Glutamatergic neuron (in vitro differentiated cells): ENCODE measurements around the gene ARHGEF39. TPM values are rescaled to one million over a fixed set of nuclear protein-coding genes. Genes with fewer than 3 reads are reported as not detected.
"Not testable (repeated sequence)": the region's sequence is repeated elsewhere in the genome, so short reads cannot be mapped to it uniquely, and the experiment has no call there.

Experiments used
- DNase-seq: peaks from one replicate; pipeline ENCODE4 v3.0.0; 2022
- H3K27ac Mint-ChIP-seq: one replicate; pipeline ENCODE4 v1.8.0; 2020; ENCODE audit warnings: mild to moderate bottlenecking, mixed read lengths, inconsistent platforms; ENCODE audit not compliant: unreplicated experiment
- H3K27me3 Mint-ChIP-seq: one replicate; pipeline ENCODE4 v1.8.0; 2020; ENCODE audit warnings: mild to moderate bottlenecking, moderate library complexity, mixed read lengths, inconsistent platforms; ENCODE audit not compliant: unreplicated experiment
- H3K36me3 Mint-ChIP-seq: one replicate; pipeline ENCODE4 v1.8.0; 2020; ENCODE audit warnings: mild to moderate bottlenecking, mixed read lengths, inconsistent platforms; ENCODE audit not compliant: unreplicated experiment
- H3K4me1 Mint-ChIP-seq: one replicate; pipeline ENCODE4 v1.8.0; 2020; ENCODE audit warnings: mild to moderate bottlenecking, low read depth, mixed read lengths, inconsistent platforms; ENCODE audit not compliant: unreplicated experiment
- H3K4me3 Mint-ChIP-seq: one replicate; pipeline ENCODE4 v1.8.0; 2020; ENCODE audit warnings: mild to moderate bottlenecking, mixed read lengths, inconsistent platforms; ENCODE audit not compliant: unreplicated experiment
- H3K9me3 Mint-ChIP-seq: one replicate; pipeline ENCODE4 v1.8.0; 2020; ENCODE audit warnings: mild to moderate bottlenecking, moderate library complexity, mixed read lengths, inconsistent platforms; ENCODE audit not compliant: unreplicated experiment
- CTCF ChIP-seq: fragments of 200-600 bp; sonication (generic); IDR thresholded peaks from one replicate; pipeline ENCODE4 v1.5.0; 2021; ENCODE audit not compliant: partially characterized antibody, unreplicated experiment
- total RNA-seq: library from RNA; stranded (reverse); fragmentation: NEBNext Ultra II Directional; extraction: Animal tissue kit (Norgen Biotek cat#: 25700); gene quantifications from one replicate; pipeline ENCODE4 v1.2.1, GENCODE V29; 2021; ENCODE audit not compliant: unreplicated experiment

The ARHGEF39 gene
- total RNA-seq, 1 donor from 2014 or later: 2.6 TPM

DNA sequence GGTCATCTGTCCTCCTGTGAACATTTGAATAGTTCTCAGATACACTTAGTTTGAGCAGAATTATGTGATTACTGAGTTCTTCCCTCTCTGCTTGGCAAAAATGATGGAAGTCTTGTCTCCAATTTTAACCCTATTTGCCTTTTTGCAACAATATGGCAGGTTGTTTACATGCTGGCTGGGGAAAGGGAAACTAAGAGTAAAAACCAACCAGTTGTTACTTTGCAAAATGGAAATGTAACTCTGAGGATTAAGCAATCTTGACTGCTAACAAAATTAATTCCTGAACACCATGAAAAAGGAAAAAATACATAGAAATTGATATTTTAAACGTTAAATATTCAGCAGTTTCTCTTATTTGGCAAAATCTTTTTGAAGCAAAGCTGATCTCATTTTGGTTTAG is 25.4 kb downstream of the ARHGEF39 start:
- TF ChIP-seq CTCF: no peak
- no peak overlapping the region for H3K27ac Mint-ChIP-seq
- peaks cover 2% of the 10 kb centered on the region for H3K9me3 Mint-ChIP-seq
- H3K4me1 Mint-ChIP-seq: peaks cover 2% of the 10 kb centered on the region
- H3K36me3 Mint-ChIP-seq: peaks cover 19% of the 10 kb centered on the region
- DNase-seq: no peak
- no peak overlapping the region for H3K4me3 Mint-ChIP-seq
- no peaks in the 10 kb centered on the region for H3K27me3 Mint-ChIP-seq

GRCh38 chr9:35639225-35639624 is 25.8 kb downstream of the ARHGEF39 start:
- not testable (repeated sequence) for H3K4me3 Mint-ChIP-seq, DNase-seq, H3K9me3 Mint-ChIP-seq, H3K27ac Mint-ChIP-seq, H3K27me3 Mint-ChIP-seq, H3K4me1 Mint-ChIP-seq
- peaks cover 19% of the 10 kb centered on the region for H3K36me3 Mint-ChIP-seq

- H3K36me3 Mint-ChIP-seq: peaks cover 19% of the 10 kb centered on the region
- H3K4me1 Mint-ChIP-seq, DNase-seq, H3K4me3 Mint-ChIP-seq, H3K9me3 Mint-ChIP-seq, H3K27ac Mint-ChIP-seq, H3K27me3 Mint-ChIP-seq: not testable (repeated sequence)
Observed at GRCh38 chr9:35638751-35639150, 26.2 kb downstream of the ARHGEF39 start.

DNA sequence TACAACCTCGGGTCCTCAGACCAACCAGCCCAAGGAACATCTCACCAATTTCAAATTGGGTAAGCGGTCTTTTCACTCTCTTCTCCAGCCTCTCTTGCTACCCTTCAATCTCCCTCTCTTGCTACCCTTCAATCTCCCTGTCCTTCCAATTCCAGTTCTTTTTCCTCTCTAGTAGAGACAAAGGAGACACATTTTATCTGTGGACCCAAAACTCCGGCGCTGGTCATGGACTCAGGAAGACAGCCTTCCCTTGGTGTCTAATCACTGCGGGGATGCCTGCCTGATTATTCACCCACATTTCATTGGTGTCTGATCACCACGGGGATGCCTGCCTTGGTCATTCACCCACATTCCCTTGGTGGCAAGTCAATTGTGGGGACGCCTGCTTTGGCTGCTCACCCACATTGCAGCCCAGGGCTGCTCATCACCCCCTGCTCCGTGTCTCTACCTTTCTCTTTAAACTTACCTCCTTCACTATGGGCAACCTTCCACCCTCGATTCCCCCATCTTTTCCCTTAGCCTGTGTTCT is 27.5 kb downstream of the ARHGEF39 start:
- H3K4me1 Mint-ChIP-seq, H3K4me3 Mint-ChIP-seq, H3K27ac Mint-ChIP-seq, H3K9me3 Mint-ChIP-seq, H3K27me3 Mint-ChIP-seq, DNase-seq: not testable (repeated sequence)
- peaks cover 19% of the 10 kb centered on the region for H3K36me3 Mint-ChIP-seq

DNA sequence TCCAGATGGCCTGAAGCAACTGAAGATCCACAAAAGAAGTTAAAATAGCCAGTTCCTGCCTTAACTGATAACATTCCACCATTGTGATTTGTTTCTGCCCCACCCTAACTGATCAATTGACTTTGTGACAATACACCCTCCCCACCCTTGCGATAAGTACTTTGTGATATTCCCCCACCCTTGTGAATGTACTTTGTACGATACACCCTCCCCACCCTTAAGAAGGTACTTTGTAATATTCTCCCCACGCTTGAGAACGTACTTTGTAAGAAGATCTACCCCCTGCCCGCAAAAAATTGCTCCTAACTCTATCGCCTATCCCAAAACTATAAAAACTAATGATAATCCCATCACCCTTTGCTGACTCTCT is 28.1 kb downstream of the ARHGEF39 start:
- not testable (repeated sequence) for H3K27ac Mint-ChIP-seq, H3K9me3 Mint-ChIP-seq, H3K4me1 Mint-ChIP-seq, H3K4me3 Mint-ChIP-seq, DNase-seq, H3K27me3 Mint-ChIP-seq
- H3K36me3 Mint-ChIP-seq: peaks cover 19% of the 10 kb centered on the region

- H3K4me3 Mint-ChIP-seq: no peak overlapping the region
- no peak overlapping the region for H3K27ac Mint-ChIP-seq
- H3K4me1 Mint-ChIP-seq: peaks cover 2% of the 10 kb centered on the region
- no peaks in the 10 kb centered on the region for H3K27me3 Mint-ChIP-seq
- DNase-seq: no peak
- no peak for TF ChIP-seq CTCF
- H3K9me3 Mint-ChIP-seq: peaks cover 2% of the 10 kb centered on the region
- H3K36me3 Mint-ChIP-seq: peaks cover 19% of the 10 kb centered on the region
Observed at GRCh38 chr9:35636135-35636876, 28.7 kb downstream of the ARHGEF39 start.

DNA sequence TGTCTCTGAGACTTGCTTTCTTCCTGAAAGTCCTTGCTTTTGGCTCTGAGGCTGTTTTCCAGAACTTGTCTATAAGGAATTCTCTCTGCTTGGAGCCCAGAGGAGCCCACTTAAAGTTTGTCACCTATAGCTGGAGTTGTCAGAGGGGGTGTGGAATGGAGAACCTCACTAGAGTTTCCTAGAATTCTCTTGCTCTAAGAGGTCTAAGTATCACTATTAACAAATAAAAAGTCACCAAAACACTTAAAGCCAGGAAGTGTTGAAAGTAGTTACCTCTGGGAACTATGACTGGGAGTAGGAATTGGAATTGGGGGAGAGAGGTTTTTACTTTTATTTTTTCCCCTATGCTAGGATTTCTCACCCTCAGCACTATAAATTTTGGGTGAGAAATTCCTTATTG is 29.3 kb downstream of the ARHGEF39 start:
- Mint-ChIP-seq H3K36me3 (peaks cover 19% of the 10 kb centered on the region), H3K4me1 (peaks cover 2% of the 10 kb centered on the region), H3K27me3 (no peaks in the 10 kb centered on the region), H3K9me3 (peaks cover 2% of the 10 kb centered on the region), H3K27ac (no peak overlapping the region), H3K4me3 (no peak overlapping the region)
- no peak for TF ChIP-seq CTCF
- DNase-seq: no peak
